H9 (cell line): ENCODE results near the gene COX11. TPM values are rescaled to one million over a fixed set of nuclear protein-coding genes. Genes with fewer than 3 reads are reported as not detected.

Source experiments
- DNase-seq: peaks from one replicate; pipeline ENCODE4 v3.0.0-alpha.2; 2017
- H2AFZ ChIP-seq: one replicate; pipeline ENCODE4 v1.6.1; 2013; ENCODE audit warnings: mild to moderate bottlenecking, low read length, control low read depth, moderate library complexity
- H2AK5ac ChIP-seq: 2 replicates; pipeline ENCODE4 v1.6.1; 2013; ENCODE audit warnings: low read length, control low read depth, mixed read lengths; ENCODE audit not compliant: insufficient read length
- H2BK120ac ChIP-seq: one replicate; pipeline ENCODE4 v1.6.1; 2013; ENCODE audit warnings: low read depth, mild to moderate bottlenecking, low read length, control low read depth, inconsistent platforms; ENCODE audit not compliant: poor library complexity, severe bottlenecking
- H2BK12ac ChIP-seq: 2 replicates; pipeline ENCODE4 v1.6.1; 2013; ENCODE audit warnings: low read length, control low read depth, mixed read lengths, low read depth; ENCODE audit not compliant: insufficient read length
- H2BK15ac ChIP-seq: 2 replicates; pipeline ENCODE4 v1.6.1; 2013; ENCODE audit warnings: low read depth, low read length, control low read depth
- H2BK20ac ChIP-seq: one replicate; pipeline ENCODE4 v1.6.1; 2013; ENCODE audit warnings: low read depth, mild to moderate bottlenecking, low read length, control low read depth, inconsistent platforms; ENCODE audit not compliant: poor library complexity, severe bottlenecking
- H2BK5ac ChIP-seq: 2 replicates; pipeline ENCODE4 v1.6.1; 2013; ENCODE audit warnings: low read length, control low read depth, mixed read lengths; ENCODE audit not compliant: insufficient read length
- H3K14ac ChIP-seq: 2 replicates; pipeline ENCODE4 v1.6.1; 2013; ENCODE audit warnings: low read length, control low read depth; ENCODE audit not compliant: insufficient read depth
- H3K18ac ChIP-seq: 2 replicates; pipeline ENCODE4 v1.6.1; 2013; ENCODE audit warnings: low read depth, mild to moderate bottlenecking, mixed read lengths, low read length, control low read depth; ENCODE audit not compliant: insufficient read length
- H3K23ac ChIP-seq: 2 replicates; pipeline ENCODE4 v1.6.1; 2013; ENCODE audit warnings: low read length, control low read depth, mixed read lengths, low read depth; ENCODE audit not compliant: insufficient read length
- H3K23me2 ChIP-seq: 2 replicates; pipeline ENCODE4 v1.6.1; 2013; ENCODE audit warnings: low read depth, mild to moderate bottlenecking, mixed read lengths, low read length, control low read depth; ENCODE audit not compliant: insufficient read length, poor library complexity, severe bottlenecking
- H3K27ac ChIP-seq: 2 replicates; pipeline ENCODE4 v1.5.1; 2013; ENCODE audit warnings: low read length, control low read depth, mixed read lengths, low read depth; ENCODE audit not compliant: insufficient read length
- H3K27me3 ChIP-seq: 2 replicates; pipeline ENCODE4 v1.6.1; 2013; ENCODE audit warnings: low read length, control low read depth, inconsistent platforms; ENCODE audit not compliant: insufficient read depth
- H3K4ac ChIP-seq: 2 replicates; pipeline ENCODE4 v1.6.1; 2013; ENCODE audit warnings: low read depth, mild to moderate bottlenecking, control low read depth, inconsistent platforms, low read length, moderate library complexity
- H3K4me1 ChIP-seq: 2 replicates; pipeline ENCODE4 v1.6.1; 2013; ENCODE audit warnings: low read length, control low read depth, inconsistent platforms; ENCODE audit not compliant: insufficient read depth
- H3K4me2 ChIP-seq: 2 replicates; pipeline ENCODE4 v1.6.1; 2013; ENCODE audit warnings: low read length, control low read depth, mixed read lengths; ENCODE audit not compliant: insufficient read length, insufficient read depth
- H3K56ac ChIP-seq: 2 replicates; pipeline ENCODE4 v1.6.1; 2013; ENCODE audit warnings: low read depth, mild to moderate bottlenecking, mixed read lengths, low read length, control low read depth; ENCODE audit not compliant: insufficient read length
- H3K79me1 ChIP-seq: 2 replicates; pipeline ENCODE4 v1.6.1; 2013; ENCODE audit warnings: low read depth, mild to moderate bottlenecking, moderate library complexity, low read length, control low read depth, inconsistent platforms; ENCODE audit not compliant: insufficient read depth, poor library complexity, severe bottlenecking
- H3K79me2 ChIP-seq: 2 replicates; pipeline ENCODE4 v1.6.1; 2013; ENCODE audit warnings: low read length, control low read depth, inconsistent platforms; ENCODE audit not compliant: insufficient read depth
- H3K9ac ChIP-seq: 2 replicates; pipeline ENCODE4 v1.6.1; 2013; ENCODE audit warnings: low read length, control low read depth, mixed read lengths; ENCODE audit not compliant: insufficient read length; ENCODE audit errors: extremely low read depth
- H3K9me3 ChIP-seq: one replicate; pipeline ENCODE4 v1.6.1; 2013; ENCODE audit warnings: low read depth, low read length, inconsistent platforms; ENCODE audit not compliant: control insufficient read depth
- H3T11ph ChIP-seq: one replicate; pipeline ENCODE4 v1.6.1; 2013; ENCODE audit warnings: mild to moderate bottlenecking, low read length, control low read depth, inconsistent platforms
- H4K20me1 ChIP-seq: one replicate; pipeline ENCODE4 v1.6.1; 2013; ENCODE audit not compliant: control insufficient read depth, insufficient read length, insufficient read depth
- H4K5ac ChIP-seq: 2 replicates; pipeline ENCODE4 v1.6.1; 2013; ENCODE audit warnings: low read depth, mild to moderate bottlenecking, mixed read lengths, low read length, control low read depth; ENCODE audit not compliant: insufficient read length
- H4K8ac ChIP-seq: replicated peaks from 2 replicates; pipeline ENCODE4 v1.6.1; 2013; ENCODE audit warnings: low read length, control low read depth, mixed read lengths, low read depth; ENCODE audit not compliant: insufficient read length
- H4K91ac ChIP-seq: 2 replicates; pipeline ENCODE4 v1.6.1; 2013; ENCODE audit warnings: low read depth, mild to moderate bottlenecking, moderate library complexity, mixed read lengths, low read length, control low read depth; ENCODE audit not compliant: insufficient read length
- H3K27ac Mint-ChIP-seq, 3 experiments: 2 replicates in 2 of 3; 3 replicates in 1 of 3; pipeline ENCODE4 v1.8.0; 2020 to 2021; ENCODE audit warnings: mixed read lengths in 3 of 3, mild to moderate bottlenecking in 1 of 3, moderate library complexity in 1 of 3
- H3K27me3 Mint-ChIP-seq: 2 replicates; pipeline ENCODE4 v1.8.0; 2021; ENCODE audit warnings: low read depth, mild to moderate bottlenecking, moderate library complexity, mixed read lengths
- H3K36me3 Mint-ChIP-seq, 3 experiments: 2 replicates in 2 of 3; 3 replicates in 1 of 3; pipeline ENCODE4 v1.8.0; 2020 to 2021; ENCODE audit warnings: low read depth in 3 of 3, mixed read lengths in 3 of 3; ENCODE audit not compliant: insufficient read depth in 1 of 3
- H3K4me1 Mint-ChIP-seq, 2 experiments: 2 replicates each; pipeline ENCODE4 v1.8.0; 2020; ENCODE audit warnings: mixed read lengths in 2 of 2
- H3K4me3 Mint-ChIP-seq, 2 experiments: 2 replicates in 1 of 2; 3 replicates in 1 of 2; pipeline ENCODE4 v1.8.0; 2020 to 2021; ENCODE audit warnings: mild to moderate bottlenecking in 2 of 2, mixed read lengths in 2 of 2, moderate library complexity in 1 of 2
- H3K9me3 Mint-ChIP-seq, 2 experiments: 2 replicates in 1 of 2; 3 replicates in 1 of 2; pipeline ENCODE4 v1.8.0; 2020; ENCODE audit warnings: mild to moderate bottlenecking in 2 of 2, mixed read lengths in 2 of 2, moderate library complexity in 1 of 2
- WGBS: extraction: QIAGEN DNeasy Blood & Tissue Kit; methylation state at CpG from one replicate; pipeline ENCODE4 v1.1.7; 2013; ENCODE audit warnings: missing lambda C conversion rate, low lambda C conversion rate, mixed read lengths; ENCODE audit not compliant: insufficient read length; ENCODE audit errors: extremely low coverage; 5-methylcytosine and 5-hydroxymethylcytosine counted together
- total RNA-seq: library from RNA; stranded (reverse); gene quantifications from 2 replicates; pipeline ENCODE4 v1.2.1, GENCODE V29; 2021
- TF ChIP-seq, protein P1 (sequence below): fragments of 200-600 bp; sonication (generic); conservative IDR thresholded peaks from 3 replicates; pipeline ENCODE4 v1.8.0; 2021; ENCODE audit warnings: antibody characterized with exemption, mild to moderate bottlenecking

The COX11 gene
- total RNA-seq, 1 experiment from 2014 or later, result 76.1 TPM

GRCh38 chr17:54948380-54948779 is 20.1 kb downstream of the COX11 start:
- no peaks in the 10 kb centered on the region for H3K27me3 ChIP-seq

More at GRCh38 chr17:54948380-54948779, 20.1 kb downstream of the COX11 start:
- Histone ChIP-seq H4K91ac (no peak overlapping the region), H2BK15ac (no peak overlapping the region), H2BK12ac (no peak overlapping the region), H2AFZ (no peak overlapping the region), H3K4ac (no peak overlapping the region), H2BK120ac (no peak overlapping the region), H3K4me2 (no peak overlapping the region), H3T11ph (no peak overlapping the region), H3K9ac (no peak overlapping the region), H3K79me1 (no peaks in the 10 kb centered on the region), H2AK5ac (no peak overlapping the region), H2BK20ac (no peak overlapping the region), H3K9me3 (no peaks in the 10 kb centered on the region), H3K23ac (no peak overlapping the region), H3K23me2 (no peaks in the 10 kb centered on the region), H4K5ac (no peak overlapping the region), H2BK5ac (no peak overlapping the region), H3K4me1 (no peaks in the 10 kb centered on the region), H3K27ac (no peak overlapping the region), H3K18ac (no peak overlapping the region), H3K79me2 (no peaks in the 10 kb centered on the region), H4K20me1 (no peaks in the 10 kb centered on the region), H3K14ac (no peak overlapping the region), H3K56ac (no peak overlapping the region), H4K8ac (no peak overlapping the region)
- no CpG with 5 or more reads among the region's 5 CpGs for WGBS
- DNase-seq, result no peak
- Mint-ChIP-seq H3K27me3 (no peaks in the 10 kb centered on the region), H3K27ac (peak overlapping the region in 1 of 3 experiments; percentile 36; a peak in 1 of 7 replicates), H3K4me1 (no peaks in the 10 kb centered on the region), H3K36me3 (peaks cover 27 to 57% (median 48%) of the 10 kb centered on the region in 3 experiments), H3K4me3 (no peak overlapping the region), H3K9me3 (no peaks in the 10 kb centered on the region)
- TF ChIP-seq, protein P1, sequence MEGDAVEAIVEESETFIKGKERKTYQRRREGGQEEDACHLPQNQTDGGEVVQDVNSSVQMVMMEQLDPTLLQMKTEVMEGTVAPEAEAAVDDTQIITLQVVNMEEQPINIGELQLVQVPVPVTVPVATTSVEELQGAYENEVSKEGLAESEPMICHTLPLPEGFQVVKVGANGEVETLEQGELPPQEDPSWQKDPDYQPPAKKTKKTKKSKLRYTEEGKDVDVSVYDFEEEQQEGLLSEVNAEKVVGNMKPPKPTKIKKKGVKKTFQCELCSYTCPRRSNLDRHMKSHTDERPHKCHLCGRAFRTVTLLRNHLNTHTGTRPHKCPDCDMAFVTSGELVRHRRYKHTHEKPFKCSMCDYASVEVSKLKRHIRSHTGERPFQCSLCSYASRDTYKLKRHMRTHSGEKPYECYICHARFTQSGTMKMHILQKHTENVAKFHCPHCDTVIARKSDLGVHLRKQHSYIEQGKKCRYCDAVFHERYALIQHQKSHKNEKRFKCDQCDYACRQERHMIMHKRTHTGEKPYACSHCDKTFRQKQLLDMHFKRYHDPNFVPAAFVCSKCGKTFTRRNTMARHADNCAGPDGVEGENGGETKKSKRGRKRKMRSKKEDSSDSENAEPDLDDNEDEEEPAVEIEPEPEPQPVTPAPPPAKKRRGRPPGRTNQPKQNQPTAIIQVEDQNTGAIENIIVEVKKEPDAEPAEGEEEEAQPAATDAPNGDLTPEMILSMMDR, result no peak
